ENCODE results near the gene LHFPL2. TPM values are rescaled to one million over a fixed set of nuclear protein-coding genes. Genes with fewer than 3 reads are reported as not detected.

Gene LHFPL2
- total and polyA plus RNA-seq, 9 of the 15 experiments (the other 6 are each of a cell fraction or from before 2014, with no cell fraction given) = 1.0 to 6.6 (median 4.6) TPM

GRCh38 chr5:78659714-78660113 is 11.1 kb upstream of the LHFPL2 start (continued):
- TF ChIP-seq MXD1 (CRISPR knock-in tag; IDR thresholded peaks at IDR 0.05; ENCODE audit: borderline replicate concordance, poor library complexity, severe bottlenecking) = no peak
- no peak for TF ChIP-seq ZNF175 (CRISPR knock-in tag; IDR thresholded peaks at IDR 0.05; ENCODE audit: low read depth)
- TF ChIP-seq PML (IDR thresholded peaks at IDR 0.05; ENCODE audit: low read length) = no peak
- TF ChIP-seq IFI16 (CRISPR knock-in tag; IDR thresholded peaks at IDR 0.05) = no peak
- no peak for TF ChIP-seq HNRNPK (IDR thresholded peaks at IDR 0.05; ENCODE audit: low read depth, low read length, poor library complexity, severe bottlenecking)
- no peak for TF ChIP-seq ZZZ3 (IDR thresholded peaks at IDR 0.05)
- no peak for TF ChIP-seq ZNF583 (CRISPR knock-in tag; IDR thresholded peaks at IDR 0.05)
- no peak for TF ChIP-seq KAT2B (IDR thresholded peaks at IDR 0.05; ENCODE audit: low read depth, low read length)
- TF ChIP-seq ZNF584 (CRISPR knock-in tag; IDR thresholded peaks at IDR 0.05; ENCODE audit: low read depth) = no peak
- TF ChIP-seq GTF3C2 (IDR thresholded peaks at IDR 0.05; ENCODE audit: borderline replicate concordance, extremely low read depth, insufficient read length) = no peak
- TF ChIP-seq SETDB1 (IDR thresholded peaks at IDR 0.05; ENCODE audit: low read length) = no peak
- no peak for TF ChIP-seq STAT5A (IDR thresholded peaks at IDR 0.05; ENCODE audit: borderline replicate concordance, low read length)
- TF ChIP-seq USF2 (CRISPR knock-in tag; IDR thresholded peaks at IDR 0.05) = no peak
- TF ChIP-seq GTF2A2 (tag; IDR thresholded peaks at IDR 0.05) = no peak
- no peak for TF ChIP-seq AFF1 (IDR thresholded peaks at IDR 0.05; ENCODE audit: low read depth in 1 of 2, partially characterized antibody in 2 of 2)
- TF ChIP-seq ZFX (CRISPR knock-in tag; IDR thresholded peaks at IDR 0.05) = no peak; the same call in 1 of the 2 replicates
- no peak for TF ChIP-seq TBP (optimal IDR thresholded peaks at IDR 0.05; ENCODE audit: low read depth, low read length)
- no peak for TF ChIP-seq HEY1 (CRISPR knock-in tag; IDR thresholded peaks at IDR 0.05; ENCODE audit: borderline replicate concordance)
- no peak for TF ChIP-seq FOXK1 (CRISPR knock-in tag; IDR thresholded peaks at IDR 0.05; ENCODE audit: borderline replicate concordance)
- no peak for TF ChIP-seq DLX4 (CRISPR knock-in tag; IDR thresholded peaks at IDR 0.05)
- TF ChIP-seq TGIF2 (CRISPR knock-in tag; IDR thresholded peaks at IDR 0.05) = no peak

All from K562 (cell line).